ENCODE data around the gene ZNF782. TPM values are rescaled to one million over a fixed set of nuclear protein-coding genes. Genes with fewer than 3 reads are reported as not detected.
"Not testable (repeated sequence)": the region's sequence is repeated elsewhere in the genome, so short reads cannot be mapped to it uniquely, and the experiment has no call there.

Gene ZNF782
- total and polyA plus RNA-seq, 2 of the 8 experiments (the other 6 are each of a cell fraction or from before 2014, with no cell fraction given) = 1.4 to 7.4 TPM

DNA sequence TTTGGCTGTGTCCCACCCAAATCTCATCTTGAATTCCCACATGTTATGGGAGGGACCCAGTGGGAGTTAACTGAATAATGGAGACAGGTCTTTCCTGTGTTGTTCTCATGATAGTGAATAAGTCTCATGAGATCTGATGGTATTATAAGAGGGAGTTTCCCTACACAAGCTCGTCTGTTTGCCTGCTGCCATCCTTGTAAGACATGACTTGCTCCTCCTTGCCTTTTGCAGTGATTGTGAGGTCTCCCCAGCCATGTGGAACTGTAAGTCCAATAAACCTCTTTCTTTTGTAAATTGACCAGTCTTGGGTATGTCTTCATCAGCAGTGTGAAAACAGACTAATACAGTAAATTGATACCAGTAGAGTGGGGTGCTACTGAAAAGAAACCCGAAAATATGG, 10.9 kb upstream of the ZNF782 start:
- H3K4me3 ChIP-seq (ENCODE audit: extremely low read depth in 1 of 4, insufficient read depth in 2 of 4, low read depth in 3 of 4, low read length in 4 of 4); H3K23me2 ChIP-seq (ENCODE audit: low read depth, low read length); H3K4me2 ChIP-seq (ENCODE audit: insufficient read depth in 1 of 2, low read depth in 2 of 2, low read length in 2 of 2); DNase-seq (ENCODE audit: low read depth in 1 of 2, low spot score in 2 of 2); H2AK5ac ChIP-seq (ENCODE audit: low read depth, low read length); H3K27me3 ChIP-seq (replicated peaks in 1 of 4; ENCODE audit: control insufficient read depth in 3 of 4, extremely low read depth in 1 of 4, insufficient read depth in 3 of 4, low read length in 3 of 4); H3K36me3 ChIP-seq (ENCODE audit: control insufficient read depth in 2 of 4, insufficient read depth in 4 of 4, low read length in 3 of 4); H2AFZ ChIP-seq (ENCODE audit: low read length); H4K5ac ChIP-seq (ENCODE audit: insufficient read length, low read depth, low read length); H3K79me1 ChIP-seq (ENCODE audit: low read depth, low read length); H3K56ac ChIP-seq (replicated peaks; ENCODE audit: insufficient read length, low read depth, low read length); H3K4me1 ChIP-seq (replicated peaks in 1 of 4; ENCODE audit: control insufficient read depth in 3 of 4, insufficient read depth in 4 of 4, low read length in 3 of 4); H3K9ac ChIP-seq (replicated peaks in 1 of 4; ENCODE audit: extremely low read depth in 1 of 4, low read depth in 3 of 4, low read length in 3 of 4); H3K27ac ChIP-seq (ENCODE audit: low read depth, low read length); FAIRE-seq; H2BK15ac ChIP-seq (ENCODE audit: low read length); H4K91ac ChIP-seq (replicated peaks; ENCODE audit: insufficient read length, low read length); H2BK12ac ChIP-seq (ENCODE audit: low read depth, low read length); H2BK120ac ChIP-seq (replicated peaks; ENCODE audit: low read depth, low read length); H3K79me2 ChIP-seq (ENCODE audit: control insufficient read depth in 1 of 2, insufficient read depth in 2 of 2, low read length in 2 of 2); H2BK20ac ChIP-seq (ENCODE audit: low read length); H3K18ac ChIP-seq (ENCODE audit: extremely low read depth, low read length); H3K4ac ChIP-seq (replicated peaks; ENCODE audit: insufficient read length, low read depth, low read length); H4K8ac ChIP-seq (ENCODE audit: extremely low read depth, insufficient read depth, low read length); H2BK5ac ChIP-seq (ENCODE audit: low read depth, low read length); H3K14ac ChIP-seq (ENCODE audit: insufficient read length); H3K23ac ChIP-seq (ENCODE audit: insufficient read length); H4K20me1 ChIP-seq (replicated peaks in 1 of 2; ENCODE audit: control insufficient read depth in 1 of 2, insufficient read depth in 2 of 2, low read length in 2 of 2); POLR2A ChIA-PET (ENCODE audit: partially characterized antibody): not testable (repeated sequence)
- 87% methylated on average over 2 of the region's 2 CpGs; no CpG with 5 or more reads in 1 of the 2 experiments for WGBS, 2 experiments (ENCODE audit: extremely low coverage in 1 of 2, insufficient coverage in 1 of 2, insufficient read length in 1 of 2, insufficient replicate concordance in 2 of 2, low coverage in 1 of 2, low lambda C conversion rate in 2 of 2, missing lambda C conversion rate in 1 of 2)
- CTCF ChIA-PET (ENCODE audit: partially characterized antibody) = interaction anchor here (1.5 kb wide), 1 partner anchor 10 kb away, joined by 7 read pairs; no protein-coding TSS in a partner anchor
- peaks cover 5 to 14% of the 10 kb centered on the region in 2 experiments; a peak in 2 of 4 replicates for H3K9me3 ChIP-seq (ENCODE audit: insufficient read depth in 2 of 2, low read depth in 1 of 2, low read length in 1 of 2)
